COLO668 (cell line): ENCODE measurements around the gene ORMDL2.
"Not testable (repeated sequence)": the region's sequence is repeated elsewhere in the genome, so short reads cannot be mapped to it uniquely, and the experiment has no call there.

ENCODE experiments used
- DNase-seq: peaks from one replicate; lab custom pipeline; 2025; ENCODE audit not compliant: unreplicated experiment; lab: John Stamatoyannopoulos, UW

The ORMDL2 gene

DNA sequence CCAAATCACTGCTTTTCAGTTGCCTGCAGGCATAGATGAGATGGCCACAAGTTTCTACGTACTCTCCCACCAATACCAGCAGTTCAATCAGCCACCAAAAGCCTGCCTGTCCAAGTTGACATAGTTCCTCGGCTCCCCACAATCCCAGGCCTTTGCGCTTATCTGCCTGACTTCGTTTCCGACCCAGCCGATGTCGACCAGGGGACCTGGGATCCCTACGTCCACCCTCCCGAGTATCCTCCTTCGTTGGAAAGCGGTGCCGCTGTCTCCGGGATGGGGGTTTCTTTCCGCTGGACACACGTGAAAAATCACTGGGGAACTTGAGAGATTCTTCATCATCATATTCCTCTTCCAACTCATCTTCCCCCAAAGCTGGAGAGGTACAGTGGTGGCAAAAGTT, 10.0 kb downstream of the ORMDL2 start:
- DNase-seq, result no peak

DNA sequence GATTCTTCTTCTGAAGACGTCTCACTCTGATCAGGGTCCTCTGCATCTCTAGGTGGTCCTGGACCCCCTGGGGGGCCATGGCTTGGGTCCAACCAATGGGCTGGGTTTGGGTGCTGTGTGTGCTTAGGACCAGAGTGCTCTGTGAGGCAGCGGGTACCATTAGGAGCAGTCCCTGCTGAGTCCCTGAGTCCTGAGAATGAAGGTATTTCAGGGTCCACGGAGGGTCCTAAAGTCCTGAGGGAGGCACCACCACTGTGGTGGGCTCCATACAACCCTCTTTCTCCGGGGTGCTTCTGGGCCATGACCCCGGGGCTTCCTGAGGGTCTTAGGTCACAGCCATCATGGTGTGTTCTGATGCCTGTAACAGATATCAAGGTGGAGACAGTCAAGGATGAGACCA, 10.5 kb downstream of the ORMDL2 start:
- DNase-seq, result no peak

DNA sequence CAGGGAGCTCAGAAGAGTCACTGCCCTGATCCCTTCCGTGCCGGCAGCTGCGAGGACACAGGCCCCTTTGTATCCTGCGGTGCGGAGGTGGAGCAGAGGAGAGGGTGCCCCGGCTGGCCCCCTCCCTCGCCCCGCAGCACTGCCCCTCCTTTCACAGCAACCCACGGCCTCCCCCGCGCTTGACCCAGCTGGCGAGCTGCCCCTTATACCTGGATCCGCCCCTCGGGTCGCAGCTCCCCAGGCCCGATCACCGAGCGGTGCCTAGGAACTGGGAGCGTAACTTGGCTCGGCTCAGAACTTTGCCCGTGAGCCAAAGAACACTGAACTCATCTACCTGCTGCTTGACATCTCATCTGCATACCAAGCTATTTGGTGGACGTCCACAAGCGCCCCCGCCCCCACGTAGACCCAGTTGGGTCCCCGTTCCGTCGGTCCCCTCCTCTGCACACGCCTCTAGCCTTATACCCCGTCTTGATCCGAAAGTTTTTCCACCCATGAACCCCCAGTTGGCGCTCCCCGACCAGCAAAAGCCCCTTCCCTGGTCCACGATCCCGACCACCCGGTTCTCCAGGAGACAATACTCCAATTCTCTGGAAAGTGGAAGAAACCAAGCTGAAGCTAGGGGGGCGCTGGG, 12.2 kb downstream of the ORMDL2 start:
- peak; percentile 57 for DNase-seq

DNA sequence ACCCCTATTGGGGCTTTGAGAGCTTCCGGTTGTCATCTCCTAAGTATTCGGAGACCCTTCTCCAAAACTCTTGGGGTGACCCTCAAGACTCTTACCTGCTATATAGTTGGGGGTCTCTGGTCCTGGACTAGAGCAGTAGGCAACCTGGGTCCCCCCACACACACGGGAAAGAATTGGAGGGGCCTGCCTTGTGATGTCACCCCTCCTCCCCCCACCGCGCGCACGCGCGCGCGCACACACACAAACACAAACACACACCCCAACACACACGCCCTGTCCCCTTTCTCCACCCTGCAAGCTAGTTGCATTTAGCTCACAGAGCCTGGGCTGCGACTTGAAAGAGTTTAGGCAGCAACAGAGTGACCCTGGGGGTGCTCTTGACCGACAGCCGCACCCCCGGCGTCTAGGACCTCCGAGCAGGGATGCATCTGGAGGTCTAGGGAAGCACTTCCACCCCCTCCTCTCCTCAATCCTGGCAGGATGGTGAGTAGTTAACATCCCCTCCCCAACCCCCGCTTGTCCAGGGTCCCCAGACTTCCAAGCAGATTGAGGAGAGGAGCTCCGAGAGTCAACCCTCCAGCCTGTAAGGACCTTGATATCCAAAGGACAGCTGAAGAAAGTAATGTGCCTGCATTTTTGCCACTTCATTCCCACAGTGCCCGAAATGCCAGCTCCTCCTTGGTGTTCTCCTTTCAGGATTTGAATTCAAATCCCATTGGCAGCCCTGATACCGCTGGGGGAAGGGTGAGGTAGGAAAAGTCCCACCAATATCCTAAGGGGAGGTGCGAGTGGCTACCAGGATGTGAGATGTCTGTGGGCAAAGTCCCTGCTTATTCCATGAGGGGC, 13.0 kb downstream of the ORMDL2 start:
- DNase-seq, result peak; percentile 27

DNA sequence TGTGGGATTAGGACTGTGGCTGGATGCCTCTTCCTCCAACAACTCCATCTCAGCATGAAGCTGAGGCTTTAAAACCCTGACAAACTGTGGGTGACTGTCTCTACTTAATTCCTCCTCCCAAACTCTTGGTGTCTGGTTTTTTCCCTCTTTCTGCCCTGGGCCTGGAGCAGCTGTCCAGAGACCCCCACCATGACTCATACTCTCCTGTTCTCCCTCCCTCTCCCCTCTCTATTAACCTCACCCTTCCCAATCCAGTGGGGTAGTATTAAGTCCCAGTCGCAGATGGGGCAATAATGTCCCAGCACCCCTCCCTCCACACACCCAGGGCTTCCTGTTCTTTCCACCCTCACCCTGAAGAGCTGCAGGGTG, 13.6 kb downstream of the ORMDL2 start:
- DNase-seq, result no peak

DNA sequence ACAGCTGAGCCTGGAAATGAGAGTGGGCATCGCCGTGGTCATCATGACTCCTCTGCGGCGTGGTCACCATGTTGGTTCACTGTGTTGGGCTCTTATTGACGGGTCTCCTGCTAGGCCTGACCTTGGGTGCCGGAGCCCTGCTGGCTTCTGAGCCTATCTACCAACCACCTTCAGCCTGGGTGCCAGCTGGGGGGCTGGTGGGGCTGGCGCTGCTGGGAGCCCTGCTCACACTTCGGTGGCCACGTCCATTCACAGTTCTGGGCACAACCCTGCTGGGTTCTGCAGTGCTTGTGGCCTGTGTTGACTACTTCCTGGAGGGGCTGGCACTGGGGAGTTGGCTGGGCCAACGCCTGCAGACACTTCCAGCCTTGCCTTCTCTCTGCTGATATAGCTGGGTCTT, 15.2 kb downstream of the ORMDL2 start:
- DNase-seq, result no peak

DNA sequence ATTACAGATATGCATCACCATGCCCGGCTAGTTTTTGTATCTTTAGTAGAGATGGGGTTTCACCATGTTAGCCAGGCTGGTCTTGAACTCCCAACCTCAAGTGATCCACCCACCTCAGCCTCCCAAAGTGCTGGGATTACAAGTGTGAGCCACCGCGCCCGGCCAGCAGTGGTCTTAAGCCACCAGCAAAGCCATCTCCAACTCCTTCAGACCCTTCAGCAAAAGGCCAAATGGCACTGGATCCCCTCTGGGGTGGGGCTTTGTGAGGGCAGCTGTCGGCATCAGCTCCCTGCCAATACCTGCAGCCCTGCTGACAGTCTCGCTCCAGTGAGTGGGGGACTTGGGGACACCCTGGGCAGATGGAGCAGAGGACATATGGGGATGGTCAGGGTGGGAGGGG, 16.6 kb downstream of the ORMDL2 start:
- DNase-seq, result not testable (repeated sequence)

DNA sequence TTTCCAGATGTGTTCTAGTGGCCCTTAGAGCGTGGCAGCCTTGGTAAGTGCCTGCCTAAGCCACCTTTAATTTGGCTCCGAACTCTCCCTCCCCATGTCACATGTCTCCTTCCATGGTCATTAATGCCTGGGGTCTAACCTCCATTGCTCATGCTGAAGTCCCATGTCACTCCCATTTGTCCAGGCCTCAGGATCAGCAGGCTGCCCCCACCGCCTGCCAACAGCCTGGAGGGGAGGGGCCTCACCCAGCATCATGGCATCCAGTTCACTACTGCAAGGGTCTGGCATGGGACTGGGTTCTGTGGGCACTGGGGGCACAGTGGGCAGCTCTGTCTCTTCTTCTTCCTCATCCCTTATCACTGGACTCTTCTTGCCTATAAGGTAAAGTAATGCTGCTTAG, 20.5 kb downstream of the ORMDL2 start:
- DNase-seq, result no peak

DNA sequence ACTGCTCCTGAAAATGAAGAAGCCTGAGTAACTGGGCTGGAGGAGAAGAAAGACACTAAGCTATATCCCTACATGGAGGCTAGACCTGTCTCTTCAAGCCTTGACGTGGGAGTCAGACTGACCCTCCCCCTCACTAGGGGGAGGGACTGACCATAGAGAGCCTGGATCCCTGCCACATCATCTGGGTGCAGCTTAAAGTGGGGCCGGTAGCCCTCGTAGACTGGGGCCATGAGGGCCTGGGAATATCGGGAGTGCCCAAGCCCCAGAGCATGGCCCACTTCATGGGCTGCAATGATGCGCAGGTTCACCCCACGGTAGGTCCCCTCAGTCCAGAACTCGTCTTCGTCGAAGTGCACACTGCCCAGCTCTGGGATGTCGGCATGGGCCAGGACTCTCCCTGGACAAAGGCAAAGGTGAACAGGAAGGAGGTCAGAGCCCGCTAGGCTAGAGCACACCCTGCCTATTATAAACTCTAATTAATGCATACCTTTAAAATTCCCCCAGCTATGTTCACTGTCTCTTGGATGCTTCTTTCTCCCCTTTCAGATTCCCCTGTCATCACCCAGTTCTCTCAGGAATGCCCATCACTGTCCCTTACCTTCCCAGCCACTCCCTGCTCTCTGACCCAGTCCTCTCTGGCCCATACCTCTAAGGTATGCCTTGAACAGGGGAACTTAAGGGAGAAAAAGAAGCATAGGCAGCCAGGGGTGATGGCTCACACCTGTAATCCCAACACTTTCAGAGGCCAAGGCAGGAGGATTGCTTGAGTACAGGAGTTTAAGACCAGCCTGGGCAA, 21.7 kb downstream of the ORMDL2 start:
- DNase-seq, result no peak

DNA sequence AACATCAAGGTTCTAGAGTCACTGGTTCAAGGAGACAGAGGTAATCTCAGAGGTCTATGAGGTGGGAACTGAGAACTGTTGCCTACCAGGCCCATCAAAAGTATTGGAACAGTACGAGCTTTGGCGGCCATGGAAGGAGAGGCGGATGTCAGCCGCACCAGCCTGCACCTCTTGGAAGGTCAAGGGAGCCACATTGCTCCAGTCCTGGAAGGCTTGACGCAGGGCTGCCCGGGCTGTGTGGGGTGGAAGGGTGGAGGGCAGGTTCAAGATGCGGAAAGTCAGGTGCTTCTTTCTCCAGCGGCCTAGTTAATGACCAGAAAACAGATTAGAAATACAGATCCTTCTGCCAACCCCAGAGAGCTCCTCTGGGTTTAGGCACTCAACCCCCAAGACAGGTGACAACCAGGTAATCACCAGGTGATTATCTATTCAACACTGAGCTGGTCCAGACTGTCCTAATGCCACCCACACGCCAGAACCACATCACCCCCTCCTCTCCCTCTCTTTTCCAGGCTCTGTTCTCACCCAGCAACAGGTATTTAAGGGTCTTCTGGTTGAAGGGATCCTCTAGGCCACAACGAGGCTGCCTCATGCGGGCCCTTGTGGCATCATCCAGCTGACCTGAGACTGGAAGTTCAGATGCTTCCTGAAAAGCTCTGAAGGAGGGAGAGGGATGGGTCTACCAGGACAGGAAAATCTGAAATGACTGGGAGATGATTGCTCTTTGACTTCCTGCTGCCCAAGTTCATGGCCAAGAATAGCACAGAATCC, 22.9 kb downstream of the ORMDL2 start:
- no peak for DNase-seq

DNA sequence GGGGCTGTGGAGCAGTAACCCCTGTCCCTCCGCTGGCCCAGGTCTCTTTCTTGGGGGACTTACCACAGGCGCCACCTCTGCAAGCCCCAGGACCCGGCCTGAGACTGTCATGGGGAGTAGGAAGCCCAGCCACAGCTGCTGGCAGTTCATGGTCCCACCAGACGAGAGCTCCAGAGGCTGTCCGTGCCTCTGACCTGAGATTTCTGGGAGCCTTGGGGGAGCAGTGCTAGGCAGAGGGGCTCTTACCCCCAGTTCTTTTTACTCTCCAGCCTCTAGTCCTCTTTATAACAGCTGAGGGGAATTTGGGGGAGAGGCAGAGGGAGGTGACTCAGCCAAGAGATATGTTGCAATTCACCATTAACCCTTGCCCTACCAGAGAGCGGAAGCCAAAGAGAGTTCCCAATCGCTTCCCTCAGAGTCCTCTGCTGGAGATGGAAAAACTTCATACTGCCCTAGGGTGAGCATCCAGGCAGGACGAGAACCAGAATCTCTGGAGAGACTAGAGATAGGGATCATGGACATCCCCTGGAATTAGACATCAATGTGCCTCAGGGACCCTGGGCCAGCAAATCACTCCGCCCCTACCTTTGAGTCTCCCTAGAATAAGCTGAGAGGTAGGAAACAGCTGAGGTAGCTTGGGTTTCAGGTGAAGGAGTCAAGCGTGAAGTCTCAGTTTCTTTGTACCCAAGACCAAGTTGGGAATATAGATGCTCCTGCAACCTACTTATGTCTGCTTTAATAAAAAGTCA, 25.0 kb downstream of the ORMDL2 start, which contains the start of gene MMP19:
Gene MMP19, minus strand, starts transcription at position 256 of the 749 bp plus-strand sequence. Its CDS starts 106 bp downstream, at position 150.
- no peak for DNase-seq

DNA sequence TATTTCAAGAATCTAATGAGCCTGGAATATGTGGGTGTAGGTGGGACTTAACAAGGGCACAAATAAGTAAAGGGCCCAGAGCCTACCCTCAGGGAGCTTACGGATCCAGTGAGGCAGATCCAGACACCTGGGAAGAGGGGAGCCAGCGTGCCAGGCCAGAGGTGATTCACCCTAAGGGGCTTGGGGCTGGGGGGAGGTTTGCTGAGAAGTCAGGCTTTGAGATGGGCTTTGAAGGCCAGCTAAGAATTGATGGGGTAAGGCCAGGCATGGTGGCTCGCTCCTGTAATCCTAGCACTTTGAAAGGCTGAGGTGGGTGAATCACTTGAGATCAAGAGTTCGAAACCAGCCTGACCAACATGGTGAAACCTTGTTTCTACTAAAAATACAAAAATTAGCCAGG, 25.6 kb downstream of the ORMDL2 start:
- DNase-seq, result no peak

DNA sequence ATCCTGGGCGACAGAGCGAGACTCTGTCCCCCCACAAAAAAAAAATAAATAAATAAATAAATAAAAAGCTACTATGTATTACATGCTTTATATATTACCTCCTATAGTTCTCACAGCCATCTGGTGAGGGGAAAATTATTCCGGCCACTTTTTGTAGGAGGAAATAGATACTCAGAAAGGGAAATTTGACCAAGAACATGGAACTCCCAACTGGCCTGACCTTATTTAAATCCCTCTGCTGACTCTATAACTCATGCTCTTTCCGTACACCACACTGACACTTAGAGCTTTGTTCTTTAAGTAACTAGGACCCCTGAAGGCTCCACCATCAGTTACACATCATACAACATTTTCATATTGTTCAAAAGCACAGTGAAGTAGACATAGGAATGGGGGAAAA, 27.1 kb downstream of the ORMDL2 start:
- no peak for DNase-seq

DNA sequence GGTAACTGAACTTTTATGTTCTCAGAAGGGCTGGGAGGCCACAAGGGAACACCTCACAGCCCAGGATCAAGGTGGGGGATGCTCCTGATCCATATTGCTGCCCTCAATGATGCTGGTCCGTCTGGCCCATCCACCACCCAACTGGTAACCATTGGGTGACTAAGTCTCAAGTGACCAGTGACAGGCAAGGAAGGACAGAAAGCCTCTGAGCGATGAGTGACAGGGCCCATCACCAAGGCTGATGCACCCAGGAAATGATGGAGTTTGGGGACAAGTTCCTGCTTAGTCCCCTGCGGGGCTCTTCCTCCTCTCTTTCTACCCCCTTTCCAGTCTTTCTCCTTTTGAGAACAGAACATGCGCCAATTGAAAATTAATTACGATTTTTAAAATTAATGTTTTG, 27.5 kb downstream of the ORMDL2 start:
- no peak for DNase-seq

DNA sequence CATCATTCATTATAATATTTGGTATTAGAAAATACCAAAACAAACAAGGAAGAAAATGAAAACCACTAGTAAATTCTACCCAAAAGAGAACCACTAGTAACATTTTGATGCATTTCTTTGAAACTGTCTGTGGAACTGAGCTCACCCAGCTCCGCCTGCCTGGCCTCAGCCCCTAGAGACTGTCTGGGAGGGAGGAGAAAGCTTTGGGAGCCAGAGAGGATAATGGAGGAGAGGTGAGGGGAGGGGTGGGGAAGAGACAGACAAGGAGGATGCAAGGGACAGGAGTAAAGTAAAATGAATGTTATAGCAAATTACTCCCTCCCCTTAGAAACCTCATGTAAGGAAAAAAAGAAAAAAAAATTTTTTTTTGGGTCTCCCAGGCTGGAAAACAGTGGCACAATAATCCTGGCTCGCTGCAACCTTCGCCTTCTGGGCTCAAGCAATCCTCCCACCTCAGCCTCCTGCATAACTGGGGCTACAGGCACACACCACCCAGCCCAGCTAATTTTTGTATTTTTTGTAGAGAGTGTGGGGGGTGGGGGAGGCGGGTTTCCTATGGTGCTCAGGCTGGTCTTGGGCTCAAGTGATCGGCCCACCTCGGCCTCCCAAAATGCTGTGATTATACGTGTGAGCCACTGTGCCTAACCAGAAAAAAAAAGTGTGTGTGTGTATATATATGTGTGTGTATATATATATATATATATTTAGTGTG, 28.1 kb downstream of the ORMDL2 start:
- DNase-seq, result no peak

DNA sequence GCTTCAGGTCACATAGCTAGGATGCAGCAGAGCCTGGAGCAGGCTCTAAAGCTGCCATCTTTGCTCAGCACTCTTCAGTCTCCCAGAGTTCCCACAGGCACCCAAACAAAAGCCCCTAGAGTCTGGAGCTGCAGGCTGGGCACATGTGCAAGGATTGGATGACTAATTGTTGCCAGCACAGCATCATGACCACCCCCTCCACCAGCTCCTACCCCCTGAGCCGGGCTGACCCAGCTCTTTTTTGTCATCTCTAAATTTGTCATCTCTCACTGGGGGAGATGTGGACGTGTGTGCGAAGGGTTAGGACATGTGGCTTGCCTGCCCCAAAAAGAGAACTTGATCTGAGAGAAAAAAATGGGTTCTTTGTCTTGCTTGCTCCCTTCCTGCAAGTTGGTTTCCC, 29.2 kb downstream of the ORMDL2 start:
- no peak for DNase-seq

DNA sequence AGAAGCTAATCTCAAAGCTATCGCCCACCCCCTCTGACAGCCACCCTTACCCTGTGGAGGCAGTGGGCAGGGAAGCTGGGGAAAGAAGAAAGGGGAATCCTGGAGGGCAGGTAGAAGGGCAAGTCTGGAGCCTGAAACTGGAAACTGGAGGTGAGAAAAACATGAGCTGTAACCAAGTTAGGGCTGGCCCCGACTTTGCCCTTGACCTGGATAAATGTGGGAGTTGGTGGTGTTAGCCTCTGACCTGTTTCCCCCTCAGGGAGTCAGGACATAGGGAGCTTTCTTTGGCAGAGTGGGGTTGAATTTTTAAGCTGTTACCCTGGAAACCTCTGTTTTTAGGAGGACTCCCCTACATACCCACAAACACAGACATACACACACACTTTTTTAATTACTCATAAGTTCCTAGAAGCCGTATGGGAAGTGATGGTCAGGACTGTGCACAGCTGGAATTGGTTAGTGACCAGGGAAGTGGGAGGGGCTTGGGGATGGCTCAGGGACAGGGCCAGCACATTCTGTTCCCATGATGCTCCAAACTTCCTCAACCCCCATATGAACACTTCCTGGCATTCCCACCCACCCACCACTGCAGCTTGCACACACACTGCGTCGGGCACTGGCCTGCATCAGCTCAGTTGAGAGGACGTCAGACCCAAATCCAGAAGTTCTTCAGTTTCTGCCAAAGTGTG, 29.9 kb downstream of the ORMDL2 start:
- no peak for DNase-seq

DNA sequence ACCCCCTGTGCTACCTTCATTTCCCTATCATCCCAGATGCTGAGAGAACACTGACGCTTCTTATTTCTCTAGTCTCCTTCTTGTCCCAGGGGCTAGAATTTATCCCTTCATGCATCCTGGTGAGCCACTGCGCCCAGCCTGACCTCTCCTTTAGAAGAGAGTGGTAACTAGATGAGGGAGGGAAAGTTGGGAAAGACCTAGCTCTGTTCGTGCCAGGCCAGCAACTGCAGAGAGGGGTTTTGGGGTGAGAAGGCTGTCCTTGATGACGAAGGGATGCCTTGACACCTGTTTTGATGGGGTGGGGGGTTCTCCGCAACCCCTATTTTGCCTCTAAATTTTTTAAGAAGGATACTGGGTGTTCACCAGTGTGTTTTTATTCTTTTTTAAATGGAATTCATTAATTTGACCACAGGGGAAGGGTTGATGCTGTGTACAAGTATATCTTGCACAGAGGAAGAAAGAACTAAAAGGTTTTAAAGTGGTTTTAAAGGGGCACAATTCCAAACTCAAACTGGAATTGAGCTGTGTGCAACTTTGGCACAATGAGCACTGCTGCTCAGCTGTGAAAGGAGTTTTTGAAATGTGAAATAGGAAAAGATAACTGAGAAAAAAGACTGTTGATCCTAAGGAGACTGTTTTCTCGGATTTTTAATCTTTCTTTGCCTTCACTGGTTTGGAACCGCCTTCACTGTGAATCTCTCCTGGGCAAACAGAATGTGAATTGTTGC, 31.9 kb downstream of the ORMDL2 start:
- no peak for DNase-seq
